Stimulated activated CD4-positive, alpha-beta T cell treated with anti-CD3 and anti-CD28 coated beads, Interleukin-1b, Interleukin-23, amount 100 ng/mL, for 24 hours (primary cell): Measurements from ENCODE around the gene CDHR4.
A peak's percentile ranks its signal among the peaks of the same experiment; 100 is the strongest.
"Not testable (repeated sequence)": the region's sequence is repeated elsewhere in the genome, so short reads cannot be mapped to it uniquely, and the experiment has no call there.

Source experiments
- DNase-seq, 4 experiments: peaks; one replicate each; pipeline ENCODE4 v3.0.0-alpha.2; 2020; ENCODE audit warnings: low read depth in 4 of 4, low spot score in 1 of 4

CDHR4 gene

GRCh38 chr3:49804141-49805041, 4.7 kb upstream of the CDHR4 start:
- no peak for DNase-seq

GRCh38 chr3:49803465-49804140, 3.9 kb upstream of the CDHR4 start:
- no peak for DNase-seq

- DNase-seq: peak; percentile 72 to 86 (median 74)
Observed at GRCh38 chr3:49802719-49803464, 3.2 kb upstream of the CDHR4 start, which contains the start of gene INKA1. INKA1 (plus strand) TSS chr3:49803261; CDS start chr3:49803393, 132 bp downstream.

GRCh38 chr3:49801160-49801559, 1.5 kb upstream of the CDHR4 start:
- no peak for DNase-seq

GRCh38 chr3:49799105-49799504, 568 bp downstream of the CDHR4 start:
- no peak for DNase-seq

- no peak for DNase-seq
Observed at GRCh38 chr3:49794926-49795905, 4.5 kb downstream of the CDHR4 start.

- DNase-seq: no peak
Observed at GRCh38 chr3:49794431-49794830, 5.2 kb downstream of the CDHR4 start.

- DNase-seq: no peak
Observed at GRCh38 chr3:49793486-49794085, 6.1 kb downstream of the CDHR4 start.

GRCh38 chr3:49792371-49793150, 7.1 kb downstream of the CDHR4 start:
- no peak for DNase-seq

- DNase-seq: no peak
Observed at GRCh38 chr3:49791571-49791970, 8.1 kb downstream of the CDHR4 start.

GRCh38 chr3:49790626-49791411, 8.9 kb downstream of the CDHR4 start:
- no peak for DNase-seq

- no peak for DNase-seq
Observed at GRCh38 chr3:49788056-49788455, 11.6 kb downstream of the CDHR4 start.

- no peak for DNase-seq
Observed at GRCh38 chr3:49787536-49787935, 12.1 kb downstream of the CDHR4 start.

GRCh38 chr3:49787182-49787464, 12.6 kb downstream of the CDHR4 start:
- DNase-seq: no peak

GRCh38 chr3:49786357-49787181, 13.1 kb downstream of the CDHR4 start, which contains the start of gene IP6K1:
IP6K1 (minus strand) TSS chr3:49786542; CDS start chr3:49748040, 38,502 bp downstream.
- peak; percentile 97 to 100 (median 98) for DNase-seq

GRCh38 chr3:49785565-49786356, 13.9 kb downstream of the CDHR4 start:
- no peak for DNase-seq

- not testable (repeated sequence) for DNase-seq
Observed at GRCh38 chr3:49782277-49782676, 17.4 kb downstream of the CDHR4 start.
